ENCODE data around the gene RNU6-1.

The RNU6-1 gene

DNA sequence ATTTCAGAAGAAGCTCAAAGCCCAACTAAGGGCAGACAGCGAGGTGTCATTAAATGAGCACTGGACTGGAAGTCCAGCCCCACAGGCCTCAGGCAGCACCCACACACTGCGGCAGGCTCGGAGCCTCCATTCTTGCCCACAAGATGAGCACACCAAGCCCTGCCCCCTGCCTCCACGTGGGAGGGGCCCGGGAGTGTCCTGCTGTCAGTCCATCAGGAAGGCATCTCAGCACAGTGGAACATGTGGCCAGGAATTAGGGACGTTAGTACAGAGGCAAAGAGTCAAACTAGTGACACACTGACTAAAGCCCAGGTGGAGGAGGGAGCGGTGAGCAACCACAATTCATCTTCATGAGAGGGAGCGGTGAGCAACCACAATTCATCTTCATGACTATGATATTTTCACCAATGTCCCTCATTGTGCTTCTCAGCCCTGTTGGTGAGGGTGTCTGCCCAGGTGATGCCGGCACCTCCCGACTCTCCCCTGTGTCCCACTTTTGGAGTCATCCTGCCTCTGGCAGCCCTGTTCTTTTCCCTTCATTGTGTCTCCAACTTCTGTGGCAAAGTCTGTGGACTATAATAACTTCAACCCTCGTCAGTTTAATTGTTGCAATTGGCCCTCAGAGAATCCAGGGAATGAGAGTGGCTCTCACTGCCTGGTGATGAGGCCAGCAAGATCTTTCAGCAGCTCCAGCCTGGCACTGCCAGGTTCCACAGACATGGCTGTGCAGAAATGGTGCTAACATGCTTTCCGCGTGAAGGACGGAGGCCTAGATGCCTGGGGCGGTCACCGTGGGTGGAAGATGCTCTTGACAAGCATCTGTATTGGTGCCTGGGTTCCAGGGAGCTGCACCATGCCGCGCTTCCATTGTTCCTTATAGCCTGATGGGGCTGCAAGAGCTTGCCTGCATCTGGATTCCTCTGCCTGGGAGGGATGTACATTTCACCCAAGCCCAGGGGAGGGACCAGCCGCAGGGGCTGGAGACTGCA is 37.6 kb downstream of the RNU6-1 start:
- no peak for DNase-seq (ENCODE audit: low read depth)
- TF ChIP-seq, protein P1, sequence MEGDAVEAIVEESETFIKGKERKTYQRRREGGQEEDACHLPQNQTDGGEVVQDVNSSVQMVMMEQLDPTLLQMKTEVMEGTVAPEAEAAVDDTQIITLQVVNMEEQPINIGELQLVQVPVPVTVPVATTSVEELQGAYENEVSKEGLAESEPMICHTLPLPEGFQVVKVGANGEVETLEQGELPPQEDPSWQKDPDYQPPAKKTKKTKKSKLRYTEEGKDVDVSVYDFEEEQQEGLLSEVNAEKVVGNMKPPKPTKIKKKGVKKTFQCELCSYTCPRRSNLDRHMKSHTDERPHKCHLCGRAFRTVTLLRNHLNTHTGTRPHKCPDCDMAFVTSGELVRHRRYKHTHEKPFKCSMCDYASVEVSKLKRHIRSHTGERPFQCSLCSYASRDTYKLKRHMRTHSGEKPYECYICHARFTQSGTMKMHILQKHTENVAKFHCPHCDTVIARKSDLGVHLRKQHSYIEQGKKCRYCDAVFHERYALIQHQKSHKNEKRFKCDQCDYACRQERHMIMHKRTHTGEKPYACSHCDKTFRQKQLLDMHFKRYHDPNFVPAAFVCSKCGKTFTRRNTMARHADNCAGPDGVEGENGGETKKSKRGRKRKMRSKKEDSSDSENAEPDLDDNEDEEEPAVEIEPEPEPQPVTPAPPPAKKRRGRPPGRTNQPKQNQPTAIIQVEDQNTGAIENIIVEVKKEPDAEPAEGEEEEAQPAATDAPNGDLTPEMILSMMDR (conservative IDR thresholded peaks at IDR 0.05; ENCODE audit: low read depth, low read length) = no peak
- H3K4me3 ChIP-seq (ENCODE audit: low read depth, low read length) = no peak overlapping the region

DNA sequence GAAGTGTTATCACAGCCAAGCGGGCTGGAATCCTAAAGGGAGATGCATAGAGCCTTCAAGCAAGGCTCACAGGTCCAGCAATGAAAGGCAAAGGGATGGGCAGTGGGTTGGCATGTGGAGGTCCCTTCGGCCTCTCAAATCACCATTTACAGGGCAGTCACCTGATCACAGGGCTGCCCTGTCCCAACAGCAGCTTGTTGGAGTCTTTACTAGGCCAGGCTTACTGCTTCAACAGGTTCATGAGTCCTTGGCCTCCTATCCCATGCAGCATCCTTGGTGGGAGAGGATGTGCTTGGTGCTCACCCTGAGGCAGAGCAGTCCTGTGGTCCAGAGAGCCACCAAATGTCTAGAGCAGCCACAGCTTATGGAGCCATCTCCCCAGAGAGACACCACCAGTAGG is 38.7 kb downstream of the RNU6-1 start:
- no peak for DNase-seq (ENCODE audit: low read depth)
- no peak overlapping the region for H3K4me3 ChIP-seq (ENCODE audit: low read depth, low read length)
- TF ChIP-seq, protein P1 (conservative IDR thresholded peaks at IDR 0.05; ENCODE audit: low read depth, low read length) = no peak

DNA sequence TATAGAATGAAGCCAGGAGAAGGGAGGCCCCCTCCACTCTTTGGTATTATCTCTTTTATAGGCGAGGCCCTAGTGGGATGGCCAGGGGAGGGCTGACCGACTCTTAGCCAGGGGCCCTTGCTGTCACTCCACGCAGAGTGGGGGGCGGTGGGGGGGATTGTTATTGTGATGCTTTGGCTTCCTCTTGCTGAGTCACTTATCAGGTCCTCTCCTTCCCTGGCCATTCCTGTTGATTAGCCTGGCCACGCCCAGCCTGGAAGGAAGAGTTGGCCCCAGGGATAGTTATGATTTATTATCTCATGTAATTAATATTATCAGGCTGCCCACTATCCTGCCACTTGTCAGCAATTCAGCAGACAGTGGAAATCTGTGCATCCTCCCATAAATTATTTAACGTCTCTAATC is 40.0 kb downstream of the RNU6-1 start:
- no peak for DNase-seq (ENCODE audit: low read depth)
- no peak overlapping the region for H3K4me3 ChIP-seq (ENCODE audit: low read depth, low read length)
- TF ChIP-seq, protein P1 (conservative IDR thresholded peaks at IDR 0.05; ENCODE audit: low read depth, low read length) = no peak

DNA sequence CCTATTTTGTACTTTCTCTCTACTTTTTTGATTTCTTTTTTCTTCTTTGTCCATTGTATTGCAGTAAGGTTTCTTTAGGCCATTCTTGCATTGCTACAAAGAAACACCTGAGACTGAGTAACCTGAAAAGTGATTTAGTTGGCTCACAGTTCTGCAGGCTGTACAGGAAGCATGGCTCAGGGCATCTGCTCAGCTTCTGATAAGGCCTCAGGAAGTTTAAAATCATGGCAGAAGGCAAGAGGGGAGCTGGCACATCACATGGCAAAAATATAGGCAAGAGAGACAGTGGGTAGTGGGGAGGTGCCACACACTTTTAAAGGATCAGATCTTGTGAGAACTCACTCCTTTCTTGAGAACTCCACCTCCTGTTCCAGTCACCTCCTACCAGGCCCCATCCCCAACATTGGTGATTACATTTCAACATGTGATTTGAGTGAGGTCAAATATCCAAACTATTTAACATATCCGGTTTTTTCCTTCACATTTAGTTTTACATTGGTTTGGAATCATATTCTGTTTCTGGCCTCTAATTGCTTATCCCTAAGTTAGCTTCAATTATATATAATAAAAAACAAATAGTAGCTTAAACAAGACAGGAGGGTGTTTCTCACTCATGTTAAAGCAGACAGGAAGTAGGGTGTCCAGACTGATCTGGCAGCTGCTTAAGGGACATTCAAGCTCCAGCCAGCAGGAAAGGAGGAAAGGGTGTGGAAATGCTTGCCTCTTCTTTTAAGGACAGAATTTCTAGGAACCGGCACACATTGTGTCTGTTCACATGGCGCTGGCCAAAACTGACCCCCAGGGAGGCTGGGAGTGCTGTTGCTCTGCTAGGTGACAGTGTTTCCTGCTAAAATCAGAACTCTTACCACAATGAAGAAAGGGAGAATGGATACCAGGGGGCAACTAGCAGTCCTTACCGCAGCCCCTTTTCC is 43.4 kb downstream of the RNU6-1 start:
- peak; percentile 20 for DNase-seq (ENCODE audit: low read depth)

DNA sequence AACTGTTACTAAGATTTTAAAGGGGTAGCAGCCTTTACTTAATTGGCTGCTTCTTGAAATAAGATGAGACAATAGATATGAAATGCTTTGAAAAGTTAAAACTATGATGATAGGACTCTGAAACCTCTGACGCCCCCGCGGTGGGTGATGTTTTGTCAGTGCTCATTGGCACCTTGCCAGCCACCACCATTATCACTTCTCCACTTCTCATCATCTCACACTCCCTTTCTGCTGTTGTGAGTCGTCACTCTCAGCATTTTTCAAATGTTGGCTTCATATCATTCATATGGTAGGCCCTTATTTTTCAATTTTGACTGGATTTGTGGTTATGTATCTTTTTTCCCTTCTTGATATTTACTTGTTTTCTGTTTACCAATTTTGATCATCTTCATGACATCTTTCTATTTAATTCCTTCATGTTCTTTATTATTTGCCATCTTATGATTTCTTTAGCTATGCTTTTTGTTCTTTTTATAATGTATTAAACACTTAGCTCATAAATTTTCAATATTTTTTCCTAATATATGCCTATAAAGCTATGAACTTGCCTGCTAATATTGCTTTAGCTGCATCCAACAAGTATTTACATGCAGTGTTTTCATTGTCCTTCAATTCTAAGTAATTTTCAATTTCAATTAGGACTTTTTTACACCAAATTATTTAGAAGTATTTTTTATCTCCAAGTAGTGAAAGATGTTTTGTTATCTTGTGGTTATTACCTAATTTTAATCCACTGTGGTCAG is 44.8 kb downstream of the RNU6-1 start:
- TF ChIP-seq, protein P1 (conservative IDR thresholded peaks at IDR 0.05; ENCODE audit: low read depth, low read length) = no peak
- no peak overlapping the region for H3K4me3 ChIP-seq (ENCODE audit: low read depth, low read length)
- no peak for DNase-seq (ENCODE audit: low read depth)

More for the DNA sequence above, 43.4 kb downstream of the RNU6-1 start:
- TF ChIP-seq, protein P1 (conservative IDR thresholded peaks at IDR 0.05; ENCODE audit: low read depth, low read length) = no peak
- no peak overlapping the region for H3K4me3 ChIP-seq (ENCODE audit: low read depth, low read length)

DNA sequence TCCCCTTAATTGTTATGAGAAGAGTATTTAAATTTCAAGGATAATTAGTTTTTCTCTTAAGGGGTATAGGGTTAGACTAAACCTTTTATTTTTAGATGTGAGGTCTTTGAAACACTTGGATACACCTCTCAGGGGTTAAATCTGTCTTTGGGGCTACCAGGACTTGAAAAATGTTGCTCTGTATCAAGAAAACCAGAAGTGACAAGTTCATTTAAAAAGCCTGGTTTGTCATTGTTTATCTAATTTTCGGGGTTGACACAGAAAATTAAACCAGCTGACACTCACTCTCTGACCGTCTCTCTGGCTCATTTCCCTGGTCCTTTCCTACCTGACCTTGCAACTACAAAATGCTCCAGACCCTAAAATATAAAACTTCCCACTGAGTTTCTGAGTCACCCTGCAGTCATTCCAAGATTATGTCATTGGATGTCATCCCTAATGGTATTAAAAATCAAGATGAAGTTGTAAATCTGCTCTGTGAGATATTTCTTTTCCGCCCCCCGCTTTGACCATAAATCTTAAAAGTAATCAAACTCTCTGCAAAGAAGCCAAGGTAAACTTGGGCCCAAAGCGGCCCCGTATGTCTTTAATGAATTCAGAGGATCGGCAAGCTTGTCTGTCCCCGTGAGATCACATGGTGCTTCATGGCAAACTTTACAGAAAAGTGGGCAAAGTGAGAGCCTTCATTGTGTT is 47.4 kb downstream of the RNU6-1 start:
- H3K4me3 ChIP-seq (ENCODE audit: low read depth, low read length) = no peak overlapping the region
- DNase-seq (ENCODE audit: low read depth) = no peak
- TF ChIP-seq, protein P1 (conservative IDR thresholded peaks at IDR 0.05; ENCODE audit: low read depth, low read length) = no peak

All from choroid plexus epithelial cell (primary cell).